Activated effector memory CD4-positive, alpha-beta T cell treated with Interleukin-2 at 50 U/mL for 16 hours (primary cell): ENCODE results near the gene VPS51.
A peak's percentile ranks its signal among the peaks of the same experiment; 100 is the strongest.

ENCODE experiments used
- DNase-seq: peaks from one replicate; pipeline ENCODE4 v3.0.0-alpha.2; 2020

The VPS51 gene

GRCh38 chr11:65121865-65122696 lies 26.1 kb downstream of the VPS51 start, which contains the start of the genes FAU and MRPL49:
Gene FAU, minus strand, starts transcription at chr11:65122134. Its CDS starts 321 bp downstream, at chr11:65121813.
Gene MRPL49, plus strand, starts transcription at chr11:65122321. Its CDS starts 26 bp downstream, at chr11:65122347.
- peak; percentile 98 for DNase-seq

GRCh38 chr11:65124480-65125196 lies 28.6 kb downstream of the VPS51 start:
- DNase-seq = no peak

- no peak for DNase-seq
These were observed 29.4 kb downstream of the VPS51 start for GRCh38 chr11:65125197-65126056.

DNA sequence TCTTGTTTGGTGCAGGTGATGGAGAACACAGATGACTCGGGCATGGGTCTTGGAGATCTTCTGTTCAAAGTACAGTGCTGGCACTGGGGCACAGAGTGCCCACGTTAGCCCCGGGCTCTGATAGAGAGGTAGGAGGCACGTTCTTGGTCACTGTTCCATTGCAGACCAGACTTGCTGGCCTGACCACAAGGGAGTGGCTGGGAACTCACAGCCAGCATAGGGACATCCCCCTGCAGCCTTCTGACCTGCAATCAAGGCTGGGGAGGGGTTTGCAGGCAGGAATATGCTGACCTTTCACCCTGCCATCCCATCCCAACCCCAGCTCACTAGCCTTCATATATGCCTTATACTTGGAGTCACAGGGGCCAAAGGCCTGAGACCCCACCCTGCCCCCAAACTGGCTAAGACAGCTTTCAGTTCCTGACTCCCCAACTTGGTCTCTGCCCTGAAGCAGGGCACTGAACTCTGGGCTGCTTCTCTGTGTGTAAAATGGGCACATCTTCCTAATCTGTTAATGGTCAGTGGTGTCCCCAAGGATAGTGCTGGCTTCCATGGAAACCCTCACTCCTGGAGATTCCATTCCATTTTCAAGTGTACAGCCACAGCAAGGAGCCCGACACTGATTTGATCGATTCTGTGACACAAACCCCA lies 30.7 kb downstream of the VPS51 start:
- no peak for DNase-seq

- DNase-seq = no peak
These were observed 31.6 kb downstream of the VPS51 start for GRCh38 chr11:65127473-65128181.

- DNase-seq = no peak
These were observed 32.5 kb downstream of the VPS51 start for GRCh38 chr11:65128182-65129145.

- no peak for DNase-seq
These were observed 33.8 kb downstream of the VPS51 start for GRCh38 chr11:65129649-65130441.

DNA sequence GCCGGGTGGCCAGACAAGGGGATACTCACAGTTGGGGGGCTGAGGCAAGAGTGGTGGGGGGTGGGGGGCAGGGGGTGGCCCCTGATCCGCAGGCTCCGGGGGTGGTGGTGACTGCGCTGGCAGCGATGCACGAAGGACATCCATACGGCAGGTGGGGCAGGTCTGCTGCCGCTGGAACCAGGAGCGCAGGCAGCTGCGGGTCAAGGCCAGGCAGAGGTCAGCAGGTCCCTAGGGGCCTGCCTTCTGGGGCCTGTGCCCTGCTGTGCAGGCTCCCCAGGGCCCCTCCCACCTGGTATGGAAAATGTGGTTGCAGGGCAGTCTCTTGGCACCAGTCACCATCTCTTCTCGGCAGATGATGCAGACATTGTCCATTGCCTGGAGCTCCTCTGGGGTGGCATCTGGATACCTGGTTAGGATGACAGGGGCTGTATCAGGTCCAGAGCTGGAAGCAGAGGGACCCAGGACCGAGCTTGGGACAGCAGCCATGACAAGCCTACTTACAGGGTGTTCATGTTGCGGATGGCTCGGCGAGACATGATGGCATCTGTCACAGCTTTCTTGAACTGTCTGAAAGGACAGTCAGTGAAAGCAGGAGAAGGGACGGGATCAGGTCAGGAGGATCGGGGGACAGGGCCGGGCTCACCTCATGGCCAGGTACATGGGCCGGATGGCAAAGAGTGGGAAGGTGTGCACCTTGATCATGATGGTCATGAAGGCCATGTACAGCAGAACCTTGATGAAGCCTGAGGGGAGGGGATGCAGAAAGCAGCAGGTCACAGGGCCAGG lies 34.8 kb downstream of the VPS51 start:
- no peak for DNase-seq

- no peak for DNase-seq
These were observed 35.4 kb downstream of the VPS51 start for GRCh38 chr11:65131417-65131776.

GRCh38 chr11:65131895-65132237 lies 35.9 kb downstream of the VPS51 start:
- DNase-seq = no peak

- DNase-seq = no peak
These were observed 36.4 kb downstream of the VPS51 start for GRCh38 chr11:65132238-65132987.

GRCh38 chr11:65132988-65133700 lies 37.1 kb downstream of the VPS51 start:
- peak; percentile 22 for DNase-seq

DNA sequence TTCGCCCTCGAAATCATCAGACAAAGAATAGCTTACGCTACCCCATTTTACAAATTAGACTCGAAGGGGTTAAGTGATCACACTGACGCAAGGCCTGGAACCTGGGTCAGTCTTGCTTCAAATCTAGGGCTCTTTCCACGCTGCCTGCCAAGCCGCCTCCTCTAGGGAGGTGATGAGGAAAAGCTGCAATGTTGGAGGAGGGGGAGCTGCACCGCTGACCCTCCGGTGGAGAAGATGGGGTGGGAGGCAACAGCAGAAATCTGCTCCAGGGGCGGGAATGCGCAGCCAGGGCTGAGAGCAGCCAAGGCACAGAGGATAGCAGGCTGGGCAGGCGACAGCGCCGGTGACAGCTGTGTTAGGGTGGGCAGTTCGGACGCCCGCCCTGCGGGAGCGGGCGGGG lies 37.7 kb downstream of the VPS51 start:
- no peak for DNase-seq

GRCh38 chr11:65134240-65134951 lies 38.4 kb downstream of the VPS51 start, which contains the start of gene SYVN1:
Gene SYVN1, minus strand, starts transcription at chr11:65134519. Its CDS starts 918 bp downstream, at chr11:65133601.
- DNase-seq = peak; percentile 90

- peak; percentile 73 for DNase-seq
These were observed 39.1 kb downstream of the VPS51 start for GRCh38 chr11:65134952-65135632.

- no peak for DNase-seq
These were observed 39.7 kb downstream of the VPS51 start for GRCh38 chr11:65135633-65136145.
